ENCODE data around the gene NCAM1.

- TF ChIP-seq BHLHE40 (IDR thresholded peaks at IDR 0.05; ENCODE audit: low read depth, low read length) (no peak), CTCF (IDR thresholded peaks at IDR 0.05) (no peak), POLR2AphosphoS2 (conservative IDR thresholded peaks at IDR 0.05; ENCODE audit: low read length) (no peak), RFX5 (IDR thresholded peaks at IDR 0.05) (no peak), EP300 (IDR thresholded peaks at IDR 0.05) (no peak), PHF8 (IDR thresholded peaks at IDR 0.05; ENCODE audit: borderline replicate concordance, low read depth) (no peak), MYC (IDR thresholded peaks at IDR 0.05; ENCODE audit: borderline replicate concordance, low read length) (no peak), HEYL (CRISPR knock-in tag; IDR thresholded peaks at IDR 0.05) (no peak), FOSB (CRISPR knock-in tag; IDR thresholded peaks at IDR 0.05) (no peak), POLR2A (IDR thresholded peaks at IDR 0.05; ENCODE audit: low read length) (no peak), MAFK (IDR thresholded peaks at IDR 0.05; ENCODE audit: partially characterized antibody) (no peak)
Measured at GRCh38 chr11:112942966-112943643, 18.1 kb upstream of the NCAM1 start.

Data from A549 (cell line).